ENCODE data around the gene ADCY9.
A peak's percentile ranks its signal among the peaks of the same experiment; 100 is the strongest.
"Not testable (repeated sequence)": the region's sequence is repeated elsewhere in the genome, so short reads cannot be mapped to it uniquely, and the experiment has no call there.

ADCY9 gene

GRCh38 chr16:4094127-4094773 lies 22.0 kb downstream of the ADCY9 start:
- no peak for DNase-seq (ENCODE audit: low read depth in 2 of 2, low spot score in 1 of 2)

DNA sequence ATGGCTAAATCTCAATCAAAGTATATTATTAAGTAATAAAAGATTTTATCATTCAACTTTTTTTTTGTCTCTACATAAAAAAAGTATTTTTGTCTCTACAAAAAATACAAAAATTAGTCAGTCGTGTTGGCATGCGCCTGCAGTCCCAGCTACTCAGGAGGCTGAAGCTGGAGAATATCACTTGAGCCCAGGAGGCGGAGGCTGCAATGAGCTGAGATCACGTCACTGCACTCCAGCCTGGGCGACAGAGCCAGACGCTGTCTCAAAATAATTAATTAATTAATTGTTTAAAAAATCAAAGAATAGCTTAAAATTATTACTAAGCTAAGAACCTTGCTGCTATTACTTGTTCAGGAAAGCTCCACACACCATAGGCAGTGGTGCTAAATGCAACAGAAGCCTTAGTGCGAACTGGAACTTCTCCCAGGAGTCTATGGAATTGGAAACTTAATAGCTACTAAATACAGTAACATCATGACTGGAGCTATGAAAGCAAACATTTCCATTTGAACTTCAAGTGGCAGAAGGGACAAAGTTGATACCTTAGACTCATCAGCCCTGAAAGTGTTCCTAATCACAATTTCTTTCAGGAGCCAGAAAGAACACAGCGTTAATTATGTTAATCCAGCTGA lies 22.6 kb downstream of the ADCY9 start:
- no peak for DNase-seq (ENCODE audit: low read depth in 2 of 2, low spot score in 1 of 2)

GRCh38 chr16:4092547-4093265 lies 23.5 kb downstream of the ADCY9 start:
- no peak for DNase-seq (ENCODE audit: low read depth in 2 of 2, low spot score in 1 of 2)

DNA sequence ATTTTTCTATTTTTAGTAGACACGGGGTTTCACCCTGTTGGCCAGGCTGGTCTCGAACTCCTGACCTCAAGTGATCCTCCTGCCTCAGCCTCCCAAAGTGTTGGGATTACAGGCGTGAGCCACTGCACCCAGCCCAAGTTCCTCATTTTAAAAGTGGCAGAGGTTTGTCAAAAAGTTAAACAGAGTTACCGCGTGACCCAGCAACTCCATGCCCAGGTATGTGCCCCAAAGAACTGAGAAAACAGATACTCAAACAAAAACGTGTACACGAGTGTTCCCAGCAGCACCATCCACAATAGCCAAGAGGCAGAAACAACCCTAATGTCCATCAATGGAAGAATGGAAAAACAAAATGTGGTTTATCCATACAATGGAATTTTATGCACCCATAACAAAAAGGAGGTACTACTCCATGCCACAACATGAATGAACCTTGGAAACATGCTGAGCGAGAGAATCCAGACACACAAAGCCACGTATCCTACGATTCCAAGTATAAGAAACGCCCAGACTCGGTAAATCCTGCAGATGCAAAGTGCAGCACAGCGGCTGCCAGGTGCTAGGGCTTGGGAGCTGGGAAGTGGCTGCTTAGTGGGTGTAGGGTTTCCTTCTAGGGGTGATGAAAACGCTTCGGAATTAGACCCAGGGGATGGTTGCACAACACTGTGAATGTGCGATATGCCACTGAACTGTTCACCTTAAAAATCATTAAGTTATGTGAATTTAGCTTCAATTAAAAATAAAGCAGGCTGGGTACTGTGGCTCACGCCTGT lies 24.8 kb downstream of the ADCY9 start:
- no peak for DNase-seq (ENCODE audit: low read depth in 2 of 2, low spot score in 1 of 2)

DNA sequence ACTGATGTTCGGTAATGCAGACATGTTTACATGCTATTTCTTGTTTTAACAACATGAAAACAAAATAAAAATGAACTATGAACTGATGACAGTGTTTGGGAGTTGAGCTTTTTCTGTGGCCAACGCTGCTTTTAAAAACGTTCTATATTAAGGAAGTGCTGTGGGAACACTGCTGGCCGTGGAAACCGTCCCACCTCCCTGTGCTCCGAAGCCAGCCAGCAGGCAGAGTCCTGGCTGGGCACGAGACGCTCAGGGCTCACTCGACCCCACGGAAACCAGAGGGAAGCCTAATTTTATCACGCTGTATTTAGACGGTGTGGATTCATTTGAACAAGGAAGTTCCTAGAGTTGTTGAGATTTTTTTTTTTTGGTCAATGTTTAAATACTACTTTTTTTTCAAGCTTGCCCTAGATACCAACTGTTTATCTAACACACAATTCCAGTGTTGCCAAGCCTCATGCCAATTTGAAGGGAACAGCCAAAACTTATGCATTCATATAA lies 25.8 kb downstream of the ADCY9 start:
- DNase-seq (ENCODE audit: low read depth in 2 of 2, low spot score in 1 of 2), result no peak

GRCh38 chr16:4089811-4090301 lies 26.4 kb downstream of the ADCY9 start:
- no peak for DNase-seq (ENCODE audit: low read depth in 2 of 2, low spot score in 1 of 2)

DNA sequence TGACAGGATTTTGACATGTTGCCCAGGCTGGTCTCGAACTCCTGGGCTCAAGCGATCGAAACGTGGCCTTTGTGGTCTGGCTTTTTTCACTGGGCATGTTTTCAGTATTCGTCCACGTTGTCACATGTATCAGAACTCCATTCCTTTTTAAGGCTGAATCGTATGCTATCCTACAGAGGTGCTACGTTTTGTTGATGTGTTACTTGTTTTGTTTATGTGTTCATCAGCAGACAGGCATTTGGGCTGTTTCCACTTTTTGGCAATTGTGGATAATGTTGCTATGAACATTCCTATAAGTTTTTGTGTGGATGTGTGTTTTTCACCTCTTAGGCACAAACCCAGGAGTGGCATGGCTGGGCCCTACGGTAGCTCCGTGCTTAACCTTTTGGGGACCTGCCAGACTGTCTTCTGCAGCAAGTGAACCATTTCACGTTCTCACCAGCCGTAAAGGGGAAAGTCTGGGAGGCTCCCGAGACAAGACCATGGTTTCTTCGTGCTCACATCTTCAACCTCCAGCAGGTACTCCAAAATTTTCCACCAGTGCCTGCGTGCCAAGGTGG lies 26.9 kb downstream of the ADCY9 start:
- DNase-seq (ENCODE audit: low read depth in 2 of 2, low spot score in 1 of 2), result no peak

DNA sequence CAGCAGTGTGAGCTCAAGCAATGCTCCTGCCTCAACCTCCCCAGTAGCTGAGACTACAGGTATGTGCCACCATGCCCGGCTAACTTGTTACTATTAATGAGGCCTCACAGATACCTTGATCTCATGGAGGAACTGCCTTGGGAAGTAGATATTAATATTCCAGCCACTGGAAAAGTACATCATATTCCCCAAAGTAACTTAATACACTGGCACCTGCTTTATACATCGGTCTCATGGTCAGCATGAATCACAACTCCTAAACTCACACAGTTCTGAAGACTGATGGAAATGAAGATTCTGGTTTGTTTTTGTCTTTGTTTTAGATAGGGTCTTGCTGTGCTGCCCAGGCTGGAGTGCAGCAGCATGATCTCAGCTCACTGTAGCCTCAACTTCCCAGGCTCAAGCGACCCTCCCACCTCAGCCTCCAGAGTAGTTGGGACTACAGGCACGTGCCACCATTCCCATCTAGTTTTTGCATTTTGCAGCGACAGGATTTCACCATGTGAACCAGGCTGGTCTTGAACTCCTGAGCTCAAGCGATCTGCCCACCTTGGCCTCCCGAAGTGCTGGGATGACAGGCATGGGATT lies 28.2 kb downstream of the ADCY9 start:
- DNase-seq (ENCODE audit: low read depth in 2 of 2, low spot score in 1 of 2), result no peak

DNA sequence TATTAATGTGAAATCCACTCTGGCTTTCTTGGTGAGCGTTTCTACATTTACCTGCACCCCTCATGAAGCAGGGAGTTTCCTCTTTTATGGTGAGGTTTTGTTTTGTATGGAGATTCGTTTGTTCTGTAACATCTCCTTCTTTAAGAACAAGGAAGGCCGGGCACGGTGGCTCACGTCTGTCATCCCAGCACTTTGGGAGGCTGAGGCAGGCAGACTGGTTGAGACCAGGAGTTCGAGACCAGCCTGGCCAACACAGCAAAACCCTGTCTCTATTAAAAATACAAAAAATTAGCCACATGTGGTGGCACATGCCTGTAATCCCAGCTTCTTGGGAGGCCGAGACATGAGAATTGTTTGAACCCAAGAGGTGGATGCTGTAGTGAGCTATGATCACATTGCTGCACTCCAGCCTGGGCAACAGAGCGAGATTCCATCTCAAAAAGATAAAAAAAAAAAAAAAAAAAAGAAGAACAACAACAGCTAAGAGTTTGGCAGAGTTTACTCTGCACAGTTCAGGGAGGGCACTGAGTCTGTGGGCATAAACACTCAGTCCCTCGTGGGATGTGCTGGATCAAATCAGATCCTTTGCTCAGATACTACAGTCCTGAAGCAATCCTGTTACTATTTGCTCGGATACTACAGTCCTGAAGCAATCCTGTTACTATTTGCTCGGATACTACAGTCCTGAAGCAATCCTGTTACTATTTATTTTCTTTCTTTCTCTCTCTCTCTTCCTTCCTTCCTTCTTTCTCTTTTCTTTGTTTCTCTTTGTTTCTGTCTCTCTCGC lies 28.9 kb downstream of the ADCY9 start:
- DNase-seq (ENCODE audit: low read depth in 2 of 2, low spot score in 1 of 2), result no peak

- DNase-seq (ENCODE audit: low read depth in 2 of 2, low spot score in 1 of 2), result no peak
Observed at GRCh38 chr16:4086153-4086552, 30.1 kb downstream of the ADCY9 start.

- no peak for DNase-seq (ENCODE audit: low read depth in 2 of 2, low spot score in 1 of 2)
Observed at GRCh38 chr16:4085405-4085970, 30.8 kb downstream of the ADCY9 start.

- no peak for DNase-seq (ENCODE audit: low read depth in 2 of 2, low spot score in 1 of 2)
Observed at GRCh38 chr16:4083347-4083870, 32.8 kb downstream of the ADCY9 start.

GRCh38 chr16:4082474-4083044 lies 33.7 kb downstream of the ADCY9 start:
- no peak for DNase-seq (ENCODE audit: low read depth in 2 of 2, low spot score in 1 of 2)

GRCh38 chr16:4081521-4082021 lies 34.7 kb downstream of the ADCY9 start:
- peak in 1 of 2 donors; percentile 49 for DNase-seq (ENCODE audit: low read depth in 2 of 2, low spot score in 1 of 2)

GRCh38 chr16:4081047-4081446 lies 35.2 kb downstream of the ADCY9 start:
- DNase-seq (ENCODE audit: low read depth in 2 of 2, low spot score in 1 of 2), result no peak

DNA sequence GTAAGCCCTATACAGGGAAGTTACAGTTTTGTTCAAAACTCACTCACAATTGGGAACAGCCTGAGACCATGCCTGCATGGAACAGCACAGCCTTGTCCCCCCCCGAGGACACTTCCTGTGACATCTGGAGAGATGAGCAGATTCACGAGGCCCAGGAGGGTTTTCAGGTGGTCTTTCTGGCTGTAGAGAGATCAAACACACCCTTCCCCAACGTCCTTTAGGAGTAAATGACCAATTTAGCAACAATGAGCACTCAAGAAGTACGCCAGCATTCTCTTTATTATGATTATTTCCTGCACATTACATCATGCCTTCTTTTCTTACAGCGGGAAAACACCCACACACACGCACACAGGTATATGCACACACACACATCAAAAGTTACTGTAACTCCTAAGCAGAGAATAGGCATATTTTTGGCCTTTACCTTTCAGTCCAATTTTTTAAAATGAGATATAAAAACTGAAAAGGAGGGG lies 39.0 kb downstream of the ADCY9 start:
- DNase-seq (ENCODE audit: low read depth in 2 of 2, low spot score in 1 of 2), result no peak

DNA sequence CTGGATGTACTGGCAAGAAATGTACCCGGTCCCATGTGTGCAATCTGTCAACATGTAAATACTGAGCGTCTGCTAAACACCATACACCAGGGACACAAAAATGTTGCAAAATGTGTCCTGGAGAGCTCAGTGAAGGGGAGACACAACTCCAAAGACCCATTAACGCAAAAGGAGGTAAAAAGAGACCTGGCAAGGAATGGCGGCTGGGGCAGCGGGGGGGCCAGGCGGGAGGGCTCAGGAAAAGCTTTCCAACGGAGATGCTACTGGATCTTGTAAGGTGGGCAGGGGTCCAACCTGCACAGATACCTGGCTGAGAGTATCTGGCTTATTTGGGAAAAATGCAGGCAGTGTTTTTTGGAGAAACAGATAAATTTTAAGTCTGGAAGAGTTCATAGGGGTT lies 40.7 kb downstream of the ADCY9 start:
- no peak for DNase-seq (ENCODE audit: low read depth in 2 of 2, low spot score in 1 of 2)

DNA sequence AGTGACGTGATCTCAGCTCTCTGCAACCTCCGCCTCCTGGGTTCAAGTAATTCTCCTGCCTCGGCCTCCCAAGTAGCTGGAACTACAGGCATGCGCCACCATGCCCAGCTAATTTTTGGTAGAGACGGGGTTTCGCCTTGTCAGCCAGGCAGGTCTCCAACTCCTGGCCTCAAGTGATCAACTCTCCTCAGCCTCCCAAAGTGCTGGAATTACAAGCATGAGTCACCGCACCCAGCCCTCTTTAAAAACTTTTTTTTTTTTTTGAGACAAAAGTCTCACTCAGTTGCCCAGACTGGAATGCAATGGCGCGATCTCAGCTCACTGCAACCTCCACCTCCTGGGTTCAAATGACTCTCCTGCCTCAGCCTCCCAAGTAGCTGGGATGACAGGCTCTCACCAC lies 43.1 kb downstream of the ADCY9 start:
- not testable (repeated sequence) for DNase-seq (ENCODE audit: low read depth in 2 of 2, low spot score in 1 of 2)
